ENCODE measurements around the gene NCAM1.

Gene NCAM1

GRCh38 chr11:113263458-113264259 lies 302.4 kb downstream of the NCAM1 start:
- no peak for DNase-seq

GRCh38 chr11:113265362-113265761 lies 304.1 kb downstream of the NCAM1 start:
- no peak for DNase-seq

- DNase-seq: no peak
These were observed 306.3 kb downstream of the NCAM1 start for GRCh38 chr11:113267493-113267892.

- DNase-seq: no peak
These were observed 307.9 kb downstream of the NCAM1 start for GRCh38 chr11:113269096-113269495.

GRCh38 chr11:113269636-113270035 lies 308.4 kb downstream of the NCAM1 start:
- DNase-seq: no peak

GRCh38 chr11:113270080-113270479 lies 308.9 kb downstream of the NCAM1 start:
- no peak for DNase-seq

GRCh38 chr11:113271551-113272245 lies 310.5 kb downstream of the NCAM1 start:
- DNase-seq: no peak

GRCh38 chr11:113272281-113272680 lies 311.1 kb downstream of the NCAM1 start:
- DNase-seq: no peak

- no peak for DNase-seq
These were observed 311.9 kb downstream of the NCAM1 start for GRCh38 chr11:113272927-113273615.

- DNase-seq: no peak
These were observed 312.5 kb downstream of the NCAM1 start for GRCh38 chr11:113273720-113274119.

- DNase-seq: no peak
These were observed 313.7 kb downstream of the NCAM1 start for GRCh38 chr11:113274713-113275582.

GRCh38 chr11:113275602-113276001 lies 314.4 kb downstream of the NCAM1 start:
- no peak for DNase-seq

GRCh38 chr11:113276466-113276865 lies 315.2 kb downstream of the NCAM1 start:
- DNase-seq: no peak

GRCh38 chr11:113277907-113278306 lies 316.7 kb downstream of the NCAM1 start:
- no peak for DNase-seq

GRCh38 chr11:113278481-113278880 lies 317.3 kb downstream of the NCAM1 start:
- no peak for DNase-seq

GRCh38 chr11:113278925-113279324 lies 317.7 kb downstream of the NCAM1 start:
- DNase-seq: no peak

- no peak for DNase-seq
These were observed 318.4 kb downstream of the NCAM1 start for GRCh38 chr11:113279591-113279990.

GRCh38 chr11:113281052-113281725 lies 320.0 kb downstream of the NCAM1 start:
- DNase-seq: no peak

- DNase-seq: no peak
These were observed 321.7 kb downstream of the NCAM1 start for GRCh38 chr11:113282898-113283437.

GRCh38 chr11:113283881-113284280 lies 322.7 kb downstream of the NCAM1 start:
- no peak for DNase-seq

- DNase-seq: no peak
These were observed 324.8 kb downstream of the NCAM1 start for GRCh38 chr11:113286009-113286408.

Measured in activated T-cell treated with anti-CD3 and anti-CD28 coated beads, Interleukin-2, amount 50 U/mL, for 48 hours (primary cell).